Right lobe of liver (tissue), 4 donors: ENCODE results near the gene PPCDC.

Experiments used
- CTCF ChIP-seq, 4 donors: fragments of 200-600 bp in 3 of 4; fragments of 450-650 bp in 1 of 4; IDR thresholded peaks; one replicate each; pipeline versions ENCODE4 v1.5.1 to v1.8.0; 2016 to 2022; ENCODE audit warnings: antibody characterized with exemption in 4 of 4, mild to moderate bottlenecking in 2 of 4
- POLR2A ChIP-seq: fragments of 450-650 bp; IDR thresholded peaks from one replicate; pipeline ENCODE4 v1.6.1; 2017; ENCODE audit warnings: antibody characterized with exemption, mild to moderate bottlenecking
- donor health status: DM: no; HTN: no; CAD: no.
- donor health status: DM: no; HTN: no; CAD: no.
- donor health status: DM: no; HTN: yes; CAD: no.

GRCh38 chr15:75062706-75063105 lies 39.3 kb downstream of the PPCDC start:
- TF ChIP-seq CTCF (IDR thresholded peaks at IDR 0.05) (no peak), POLR2A (no peak)
